Measurements from ENCODE around the gene SHC2.

Gene SHC2

GRCh38 chr19:369876-370275 is 91.0 kb downstream of the SHC2 start:
- no peak for DNase-seq

DNA sequence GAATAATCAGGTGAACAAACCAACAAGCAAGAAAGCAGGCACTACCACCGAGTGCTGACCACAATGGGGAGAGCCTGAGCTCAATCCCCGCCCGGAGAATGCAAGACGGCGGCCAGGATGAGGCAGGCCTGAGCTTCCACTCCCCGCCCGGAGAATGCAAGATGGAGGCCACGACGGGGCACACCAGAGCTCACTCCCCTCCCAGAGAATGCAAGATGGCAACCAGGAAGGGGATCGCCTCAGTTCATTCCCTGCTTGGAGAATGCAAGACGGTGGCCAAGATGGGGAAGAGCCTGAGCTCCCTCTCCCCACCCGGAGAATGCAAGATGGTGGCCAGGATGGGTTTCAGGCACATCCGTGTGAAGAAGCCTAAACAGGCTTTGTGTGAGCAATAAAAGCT is 91.6 kb downstream of the SHC2 start:
- no peak for DNase-seq

GRCh38 chr19:368630-369024 is 92.2 kb downstream of the SHC2 start:
- no peak for DNase-seq

GRCh38 chr19:367963-368629 is 92.7 kb downstream of the SHC2 start:
- no peak for DNase-seq

DNA sequence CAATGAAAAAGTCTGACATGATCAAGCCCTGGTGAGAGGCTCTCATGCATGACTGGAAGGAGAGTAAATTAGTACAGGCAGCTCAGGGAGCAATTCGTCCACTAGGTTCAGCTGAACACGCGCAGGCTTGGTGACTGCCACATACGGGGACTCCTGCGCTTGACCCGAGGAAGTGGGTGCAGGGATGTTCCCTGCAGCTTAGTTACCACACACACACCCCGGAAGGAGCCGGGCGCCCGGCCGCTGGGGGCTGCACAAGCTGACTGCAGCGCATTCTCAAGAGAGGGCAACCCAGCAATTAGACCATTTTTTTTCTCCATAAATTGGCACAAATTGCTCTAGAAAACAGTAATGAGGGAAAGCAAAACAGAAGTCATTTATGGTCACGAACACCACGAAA is 93.3 kb downstream of the SHC2 start:
- DNase-seq, result no peak

DNA sequence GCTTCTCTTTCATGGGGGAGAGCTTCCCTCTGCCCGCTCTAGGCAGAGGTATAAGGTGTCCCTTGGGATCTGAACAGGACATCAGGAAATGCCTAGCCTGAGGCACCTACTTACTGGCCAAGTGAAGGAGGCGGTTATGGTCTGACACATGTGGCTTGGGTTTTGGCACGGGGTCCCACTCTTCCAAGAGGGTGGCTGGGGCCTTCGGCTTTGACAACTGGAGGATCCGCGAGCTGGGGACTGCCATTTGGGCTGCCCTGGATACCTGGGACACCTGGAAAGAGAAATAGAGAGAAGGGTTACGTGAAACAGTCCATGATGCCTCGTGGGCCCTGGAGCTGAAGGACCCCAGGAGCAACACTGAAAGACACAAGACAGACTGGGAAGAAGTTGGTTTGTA is 93.9 kb downstream of the SHC2 start:
- DNase-seq, result no peak

Measured in NCI-H2227 treated with DMSO at 0.1 percent for 48 hours (cell line).